Sigmoid colon (tissue), 7 donors: ENCODE data around the gene SLC29A4. TPM values are rescaled to one million over a fixed set of nuclear protein-coding genes. Genes with fewer than 3 reads are reported as not detected.
"Not testable (repeated sequence)": the region's sequence is repeated elsewhere in the genome, so short reads cannot be mapped to it uniquely, and the experiment has no call there.

Experiments used
- DNase-seq: peaks from one replicate; pipeline ENCODE4 v3.0.0-alpha.2; 2019
- H3K27ac ChIP-seq, 4 donors: fragments of 200-600 bp; sonication (generic); one replicate each; pipeline ENCODE4 v1.5.1; 2016 to 2019; ENCODE audit warnings: mild to moderate bottlenecking in 1 of 4
- H3K27me3 ChIP-seq, 3 donors: fragments of 200-600 bp; sonication (generic); one replicate each; pipeline ENCODE4 v1.5.1; 2019; ENCODE audit warnings: mild to moderate bottlenecking in 1 of 3
- H3K36me3 ChIP-seq, 4 donors: fragments of 200-600 bp; sonication (generic); one replicate each; pipeline ENCODE4 v1.5.1; 2016 to 2019
- H3K4me1 ChIP-seq, 4 donors: fragments of 200-600 bp; sonication (generic); one replicate each; pipeline ENCODE4 v1.5.1; 2017 to 2019
- H3K4me3 ChIP-seq, 4 donors: fragments of 200-600 bp; sonication (generic); one replicate each; pipeline ENCODE4 v1.5.1; 2017 to 2019; ENCODE audit warnings: mild to moderate bottlenecking in 2 of 4, moderate library complexity in 1 of 4
- H3K9me3 ChIP-seq, 4 donors: fragments of 200-600 bp in 3 of 4; sonication (generic) in 3 of 4; one replicate each; pipeline versions ENCODE4 v1.5.1 to v1.6.1; 2013 to 2019
- EP300 ChIP-seq, 4 donors: sonication (generic); formaldehyde crosslinking; IDR thresholded peaks; one replicate each; pipeline ENCODE4 v1.6.1; 2017; ENCODE audit warnings: antibody characterized with exemption in 4 of 4
- POLR2A ChIP-seq, 2 donors: fragments of 450-650 bp; IDR thresholded peaks; one replicate each; pipeline ENCODE4 v1.6.1; 2016; ENCODE audit warnings: antibody characterized with exemption in 2 of 2, mild to moderate bottlenecking in 2 of 2, moderate library complexity in 2 of 2
- POLR2AphosphoS5 ChIP-seq, 4 donors: sonication (generic); formaldehyde crosslinking; IDR thresholded peaks; one replicate each; pipeline ENCODE4 v1.6.1; 2017; ENCODE audit warnings: antibody characterized with exemption in 4 of 4
- WGBS, 2 donors: extraction: QIAGEN DNeasy Blood & Tissue Kit; methylation state at CpG; one replicate each; pipeline ENCODE4 v1.1.7; 2013; 5-methylcytosine and 5-hydroxymethylcytosine counted together
- intact Hi-C: fragments of 100-400 bp; cut with DNase I; formaldehyde crosslinking; loops from one replicate; pipeline ENCODE4 v1.15.1; 2023
- polyA plus RNA-seq, 3 donors: library from polyadenylated mRNA; stranded (reverse); fragments of 200-250 nt; gene quantifications; one replicate each; pipeline ENCODE4 v1.2.3, GENCODE V29; 2013
- total RNA-seq, 4 donors: library from RNA; depleted of rRNA; stranded (reverse); fragments of >200 nt; gene quantifications; one replicate each; pipeline ENCODE4 v1.1.0, GENCODE V29; 2016
- TF ChIP-seq, protein P1 (sequence below), 4 experiments: fragments of 450-650 bp in 3 of 4; fragments of 200-600 bp in 1 of 4; IDR thresholded peaks; one replicate each; pipeline ENCODE4 v1.5.1; 2016 to 2019; ENCODE audit warnings: antibody characterized with exemption in 4 of 4, mild to moderate bottlenecking in 3 of 4, moderate library complexity in 2 of 4
- donor health status: healthy with polysubstance abuse.
- donor health status: Bipolar disorder and iron deficiency.
- donor health status: healthy.

SLC29A4 gene
- total and polyA plus RNA-seq, 7 donors = 0.33 to 5.6 (median 1.8) TPM

DNA sequence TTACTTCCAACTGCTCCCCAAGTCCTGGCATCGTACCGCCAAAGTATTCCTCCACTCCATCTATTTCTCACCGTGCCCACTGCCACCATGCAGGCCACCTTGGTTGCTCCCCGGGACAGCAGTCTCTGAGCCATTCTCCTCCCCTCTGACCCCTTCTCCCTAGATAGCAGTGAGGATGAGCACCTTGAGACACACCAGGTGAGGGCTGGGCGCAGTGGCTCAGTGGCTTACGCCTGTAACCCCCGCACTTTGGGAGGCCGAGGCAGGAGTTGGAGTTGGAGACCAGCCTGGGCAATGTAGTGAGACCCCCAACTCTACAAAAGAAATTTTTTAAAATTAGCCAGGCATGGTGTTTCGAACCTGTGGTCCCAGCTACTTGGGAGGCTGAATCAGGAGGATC is 4.2 kb downstream of the SLC29A4 start:
- WGBS, 2 donors = 90 to 94% methylated on average over 9 of the region's 9 CpGs
- Histone ChIP-seq H3K27ac (no peak overlapping the region), H3K4me3 (no peak overlapping the region), H3K4me1 (peaks cover 0 to 16% (median 7%) of the 10 kb centered on the region in 4 donors), H3K27me3 (peaks cover 0 to 16% (median 6%) of the 10 kb centered on the region in 3 donors), H3K9me3 (no peaks in the 10 kb centered on the region), H3K36me3 (no peaks in the 10 kb centered on the region)
- no peak for DNase-seq
- intact Hi-C loops = no loop called here
- TF ChIP-seq EP300 (IDR thresholded peaks at IDR 0.05) = no peak
- TF ChIP-seq POLR2AphosphoS5 (IDR thresholded peaks at IDR 0.05) = no peak
- no peak for TF ChIP-seq POLR2A (IDR thresholded peaks at IDR 0.05)
- TF ChIP-seq, protein P1, sequence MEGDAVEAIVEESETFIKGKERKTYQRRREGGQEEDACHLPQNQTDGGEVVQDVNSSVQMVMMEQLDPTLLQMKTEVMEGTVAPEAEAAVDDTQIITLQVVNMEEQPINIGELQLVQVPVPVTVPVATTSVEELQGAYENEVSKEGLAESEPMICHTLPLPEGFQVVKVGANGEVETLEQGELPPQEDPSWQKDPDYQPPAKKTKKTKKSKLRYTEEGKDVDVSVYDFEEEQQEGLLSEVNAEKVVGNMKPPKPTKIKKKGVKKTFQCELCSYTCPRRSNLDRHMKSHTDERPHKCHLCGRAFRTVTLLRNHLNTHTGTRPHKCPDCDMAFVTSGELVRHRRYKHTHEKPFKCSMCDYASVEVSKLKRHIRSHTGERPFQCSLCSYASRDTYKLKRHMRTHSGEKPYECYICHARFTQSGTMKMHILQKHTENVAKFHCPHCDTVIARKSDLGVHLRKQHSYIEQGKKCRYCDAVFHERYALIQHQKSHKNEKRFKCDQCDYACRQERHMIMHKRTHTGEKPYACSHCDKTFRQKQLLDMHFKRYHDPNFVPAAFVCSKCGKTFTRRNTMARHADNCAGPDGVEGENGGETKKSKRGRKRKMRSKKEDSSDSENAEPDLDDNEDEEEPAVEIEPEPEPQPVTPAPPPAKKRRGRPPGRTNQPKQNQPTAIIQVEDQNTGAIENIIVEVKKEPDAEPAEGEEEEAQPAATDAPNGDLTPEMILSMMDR (IDR thresholded peaks at IDR 0.05) = no peak

DNA sequence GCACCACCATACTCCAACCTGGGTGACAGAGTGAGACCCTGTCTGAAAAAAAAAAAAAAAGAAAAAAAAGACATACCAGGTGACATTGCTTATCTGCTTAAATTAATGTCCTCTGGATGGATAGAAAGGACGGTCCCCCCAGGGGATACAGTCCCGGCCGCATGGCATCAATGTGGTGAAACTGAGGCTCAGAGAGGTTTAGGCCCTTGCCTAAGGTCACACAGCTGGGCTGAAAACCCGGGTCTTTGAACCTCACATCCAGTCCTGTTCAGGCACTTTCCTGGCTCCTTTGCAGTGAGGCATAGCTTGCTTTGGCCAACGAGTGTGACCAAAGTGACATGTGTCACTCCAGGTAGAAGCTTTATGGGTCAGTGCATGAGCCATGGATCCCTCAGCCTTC is 4.6 kb downstream of the SLC29A4 start:
- DNase-seq, H3K4me3 ChIP-seq, intact Hi-C loops, H3K27ac ChIP-seq, H3K36me3 ChIP-seq, H3K9me3 ChIP-seq: not testable (repeated sequence)
- WGBS, 2 donors = 89 to 90% methylated on average over 5 of the region's 5 CpGs
- peaks cover 0 to 16% (median 7%) of the 10 kb centered on the region in 4 donors for H3K4me1 ChIP-seq
- peaks cover 0 to 16% (median 6%) of the 10 kb centered on the region in 3 donors for H3K27me3 ChIP-seq

DNA sequence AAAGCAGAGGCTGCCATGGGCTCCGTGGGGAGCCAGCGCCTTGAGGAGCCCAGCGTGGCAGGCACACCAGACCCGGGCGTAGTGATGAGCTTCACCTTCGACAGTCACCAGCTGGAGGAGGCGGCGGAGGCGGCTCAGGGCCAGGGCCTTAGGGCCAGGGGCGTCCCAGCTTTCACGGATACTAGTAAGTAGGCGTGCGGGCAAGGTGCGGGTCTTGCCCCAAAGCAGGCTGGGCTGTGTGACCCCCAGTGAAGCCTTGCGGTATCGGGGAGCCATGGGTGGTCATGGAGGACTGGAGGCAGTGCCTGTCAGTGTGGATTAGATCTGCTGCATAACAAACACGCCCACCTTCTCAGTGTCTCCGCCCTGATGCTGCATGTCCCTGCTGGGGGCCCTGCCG is 5.1 kb downstream of the SLC29A4 start:
- peaks cover 0 to 16% (median 6%) of the 10 kb centered on the region in 3 donors for H3K27me3 ChIP-seq
- DNase-seq = no peak
- H3K27ac ChIP-seq = no peak overlapping the region
- peaks cover 0 to 16% (median 7%) of the 10 kb centered on the region in 4 donors for H3K4me1 ChIP-seq
- H3K4me3 ChIP-seq = no peak overlapping the region
- 95 to 97% methylated on average over 19 of the region's 19 CpGs for WGBS, 2 donors
- H3K9me3 ChIP-seq = no peaks in the 10 kb centered on the region
- TF ChIP-seq EP300 (IDR thresholded peaks at IDR 0.05) = no peak
- TF ChIP-seq POLR2A (IDR thresholded peaks at IDR 0.05) = no peak
- TF ChIP-seq, protein P1 (IDR thresholded peaks at IDR 0.05) = no peak
- no peak for TF ChIP-seq POLR2AphosphoS5 (IDR thresholded peaks at IDR 0.05)
- no peaks in the 10 kb centered on the region for H3K36me3 ChIP-seq
- intact Hi-C loops = no loop called here

DNA sequence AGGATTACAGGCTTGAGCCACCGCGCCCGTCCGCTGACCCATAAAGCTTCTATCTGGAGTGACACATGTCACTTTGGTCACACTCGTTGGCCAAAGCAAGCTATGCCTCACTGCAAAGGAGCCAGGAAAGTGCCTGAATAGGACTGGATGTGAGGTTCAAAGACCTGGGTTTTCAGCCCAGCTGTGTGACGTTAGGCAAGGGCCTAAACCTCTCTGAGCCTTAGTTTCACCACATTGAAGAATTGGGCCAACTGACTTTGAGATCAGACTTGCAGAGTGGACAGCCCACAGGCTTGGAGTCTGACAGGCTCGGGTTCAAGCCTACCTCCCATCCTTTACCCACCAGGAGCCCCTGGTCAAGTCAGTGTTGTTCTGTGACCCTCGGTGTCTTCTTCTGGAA is 5.8 kb downstream of the SLC29A4 start:
- intact Hi-C loops, H3K9me3 ChIP-seq, DNase-seq, H3K36me3 ChIP-seq, H3K27ac ChIP-seq, H3K4me3 ChIP-seq: not testable (repeated sequence)
- Histone ChIP-seq H3K4me1 (peaks cover 0 to 11% (median 2%) of the 10 kb centered on the region in 4 donors), H3K27me3 (peaks cover 0 to 11% (median 3%) of the 10 kb centered on the region in 3 donors)
- WGBS, 2 donors = 94% methylated on average over 8 of the region's 8 CpGs

DNA sequence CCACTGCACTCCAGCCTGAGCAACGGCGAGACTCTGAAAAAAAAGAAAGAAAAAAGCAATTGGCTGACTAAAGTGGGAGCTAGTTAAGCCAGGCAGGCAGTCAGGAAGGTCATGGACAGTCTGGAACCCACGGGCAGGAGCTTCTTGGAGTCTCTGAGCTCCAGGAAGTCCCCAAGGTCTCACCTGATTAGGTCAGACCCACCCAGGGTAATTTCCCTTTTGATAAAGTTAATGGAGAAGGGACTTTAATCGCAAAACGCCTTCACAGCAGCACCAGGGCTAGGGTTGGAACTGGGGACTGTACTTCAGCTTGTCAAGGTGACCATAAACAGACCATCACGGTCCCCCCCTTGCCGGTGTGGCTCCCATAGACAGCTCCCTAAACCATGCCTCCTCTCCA is 6.6 kb downstream of the SLC29A4 start:
- peaks cover 0 to 3% (median 0%) of the 10 kb centered on the region in 4 donors for H3K4me1 ChIP-seq
- H3K27ac ChIP-seq = no peak overlapping the region
- H3K27me3 ChIP-seq = peaks cover 0 to 3% (median 0%) of the 10 kb centered on the region in 3 donors
- intact Hi-C loops = no loop called here
- WGBS, 2 donors = 56 to 71% methylated on average over 7 of the region's 7 CpGs
- H3K9me3 ChIP-seq = no peaks in the 10 kb centered on the region
- TF ChIP-seq POLR2A (IDR thresholded peaks at IDR 0.05) (no peak), EP300 (IDR thresholded peaks at IDR 0.05) (no peak), POLR2AphosphoS5 (IDR thresholded peaks at IDR 0.05) (no peak)
- TF ChIP-seq, protein P1 (IDR thresholded peaks at IDR 0.05) = no peak
- H3K4me3 ChIP-seq = no peak overlapping the region
- DNase-seq = no peak
- H3K36me3 ChIP-seq = no peaks in the 10 kb centered on the region

DNA sequence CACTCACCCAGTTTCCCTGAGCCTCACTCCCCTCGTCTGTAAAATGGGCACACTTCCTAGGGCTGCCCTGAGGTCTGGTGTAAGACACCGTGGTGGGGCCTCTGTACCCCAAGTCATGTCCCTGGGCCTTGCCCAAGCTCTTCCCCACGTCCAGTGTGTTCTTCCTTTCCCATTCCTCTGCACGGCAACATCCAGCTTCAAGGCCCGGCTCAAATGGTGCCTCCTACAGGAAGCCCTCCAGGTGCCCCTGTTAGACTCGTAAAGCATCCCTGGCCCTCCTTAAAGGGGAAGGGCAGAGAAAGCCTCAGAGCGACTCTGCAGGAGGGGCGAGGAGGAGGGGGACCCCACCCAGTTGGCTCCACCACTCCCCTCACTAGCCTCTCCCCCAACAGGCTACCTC is 8.6 kb downstream of the SLC29A4 start:
- intact Hi-C loops = no loop called here
- H3K4me3 ChIP-seq = no peak overlapping the region
- H3K9me3 ChIP-seq = peaks cover 0 to 2% (median 0%) of the 10 kb centered on the region in 4 donors
- H3K27ac ChIP-seq = no peak overlapping the region
- H3K36me3 ChIP-seq = no peaks in the 10 kb centered on the region
- TF ChIP-seq POLR2A (IDR thresholded peaks at IDR 0.05) = no peak
- TF ChIP-seq POLR2AphosphoS5 (IDR thresholded peaks at IDR 0.05) = no peak
- TF ChIP-seq, protein P1 (IDR thresholded peaks at IDR 0.05) = no peak
- TF ChIP-seq EP300 (IDR thresholded peaks at IDR 0.05) = no peak
- WGBS, 2 donors = 88 to 90% methylated on average over 8 of the region's 8 CpGs
- H3K4me1 ChIP-seq = no peaks in the 10 kb centered on the region
- H3K27me3 ChIP-seq = peaks cover 0 to 3% (median 0%) of the 10 kb centered on the region in 3 donors
- no peak for DNase-seq

DNA sequence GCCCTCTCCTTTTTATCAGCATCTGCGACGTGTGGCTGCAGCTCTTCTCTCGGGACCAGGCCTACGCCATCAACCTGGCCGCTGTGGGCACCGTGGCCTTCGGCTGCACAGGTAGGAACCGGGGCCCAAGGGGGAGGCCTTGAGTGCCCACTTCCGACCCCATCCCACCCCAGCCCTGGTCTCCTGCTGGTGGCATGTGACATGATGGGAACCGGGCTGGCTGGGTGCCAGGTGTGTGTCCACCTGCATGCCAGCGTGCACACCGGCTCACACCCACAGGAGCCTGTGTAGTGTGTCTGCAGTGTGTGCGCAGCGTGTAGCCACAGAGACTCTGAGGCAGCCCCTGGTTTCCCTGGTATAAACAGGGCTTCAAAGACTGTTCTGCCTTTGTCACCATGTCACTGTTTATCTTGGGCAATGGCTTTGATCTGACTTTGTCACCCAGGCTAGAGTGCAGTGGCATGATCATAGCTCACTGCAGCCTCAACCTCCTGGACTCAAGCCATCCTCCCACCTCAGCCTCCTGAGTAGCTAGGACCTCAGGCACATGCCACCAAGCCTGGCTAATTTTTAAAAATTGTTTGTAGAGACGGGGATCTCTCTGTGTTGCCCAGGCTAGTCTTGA is 9.1 kb downstream of the SLC29A4 start:
- intact Hi-C loops, H3K9me3 ChIP-seq, H3K4me3 ChIP-seq, H3K27ac ChIP-seq, H3K36me3 ChIP-seq, DNase-seq, H3K4me1 ChIP-seq, H3K27me3 ChIP-seq: not testable (repeated sequence)
- WGBS, 2 donors = 74 to 85% methylated on average over 15 of the region's 15 CpGs
